ENCODE measurements around the gene GHRH. TPM values are rescaled to one million over a fixed set of nuclear protein-coding genes. Genes with fewer than 3 reads are reported as not detected.

The GHRH gene
- total RNA-seq, 2 experiments from 2014 or later = not detected

Other genes starting within 250 kb of the GHRH start
- gene RBL1, start 165.8 kb downstream of the GHRH start, total RNA-seq = 10 to 100 TPM; 38.3 to 38.7 TPM
- gene RPN2, start 82.5 kb downstream of the GHRH start, total RNA-seq = 100 to 1,000 TPM; 121 to 131 TPM
- gene MROH8, start 82.3 kb downstream of the GHRH start, total RNA-seq = 1 to 10 TPM; 2.2 to 3.0 TPM
- gene MANBAL, start 27.8 kb upstream of the GHRH start, total RNA-seq = 10 to 100 TPM; 11.2 to 12.8 TPM
- gene SRC, start 84.3 kb upstream of the GHRH start, total RNA-seq = 1 to 10 TPM; 1.1 to 1.9 TPM

Data from activated naive CD8-positive, alpha-beta T cell treated with anti-CD3 and anti-CD28 coated beads for 36 hours (primary cell).